ENCODE results near the gene MAPK10.

GRCh38 chr4:86393749-86394148 lies 33.9 kb upstream of the MAPK10 start:
- TF ChIP-seq POLR2A (IDR thresholded peaks at IDR 0.05) (no peak), CTCF (IDR thresholded peaks at IDR 0.05) (no peak), POLR2AphosphoS5 (IDR thresholded peaks at IDR 0.05) (no peak), EP300 (IDR thresholded peaks at IDR 0.05) (no peak)
